K562 (cell line): ENCODE data around the gene GSK3B. TPM values are rescaled to one million over a fixed set of nuclear protein-coding genes. Genes with fewer than 3 reads are reported as not detected.

ENCODE experiments used
- ATAC-seq: fragments of 200-7000 bp; cut with Tn5 transposase; 3 replicates; pipeline ENCODE4 v1.9.1; 2020; ENCODE audit warnings: moderate library complexity
- BruUV-seq: library from RNA; stranded (reverse); fragments of 400-500 nt; replicated peaks from 2 replicates; lab custom pipeline; 2021; lab: Mats Ljungman, UMichigan
- CTCF ChIA-PET: fragments of 300-600 bp; formaldehyde crosslinking; extraction: SDS; loops from one replicate; lab custom pipeline; 2021; ENCODE audit warnings: low intra/inter-chr PET ratio; lab: Yijun Ruan, JAX
- POLR2A ChIA-PET: fragments of 300-600, 350-650 bp; sonication (Branson Sonifier 250); formaldehyde crosslinking; extraction: SDS; loops from one replicate; lab custom pipeline; 2021; ENCODE audit warnings: antibody characterized with exemption, inconsistent platforms; lab: Yijun Ruan, JAX
- DNase-seq, 4 experiments: peaks; one replicate each; pipeline versions ENCODE4 v3.0.0 to v3.0.0-alpha.2; 2011 to 2018; ENCODE audit warnings: low spot score in 3 of 4, mixed read lengths in 3 of 4; ENCODE audit errors: extremely low read depth in 1 of 4
- FAIRE-seq: peaks from 2 replicates; lab custom pipeline; 2011; peaks lifted over from hg19 to GRCh38; lab: Jason Lieb, UNC
- H2AFZ ChIP-seq: 2 replicates; pipeline ENCODE4 v1.6.0; 2011; ENCODE audit warnings: low read depth, low read length, control low read depth, inconsistent platforms
- H3K27ac ChIP-seq: fragments of 200-600 bp; 3 replicates; pipeline ENCODE4 v1.8.0; 2011; ENCODE audit warnings: low read depth, mild to moderate bottlenecking, control low read depth, inconsistent platforms, low read length, moderate library complexity, mixed read lengths; ENCODE audit errors: extremely low read depth
- H3K27me3 ChIP-seq, 2 experiments: fragments of 300-600 bp in 1 of 2; 2 replicates in 1 of 2; 3 replicates in 1 of 2; pipeline versions ENCODE4 v1.6.0 to v1.8.0; 2011; ENCODE audit warnings: inconsistent platforms in 2 of 2, low read length in 2 of 2, mild to moderate bottlenecking in 1 of 2, mixed read lengths in 1 of 2, moderate library complexity in 1 of 2; ENCODE audit not compliant: control insufficient read depth in 2 of 2, insufficient read depth in 2 of 2
- H3K36me3 ChIP-seq: fragments of 300-600 bp; 3 replicates; pipeline ENCODE4 v1.8.0; 2011; ENCODE audit warnings: mild to moderate bottlenecking, low read length, inconsistent platforms; ENCODE audit not compliant: control insufficient read depth, insufficient read depth
- H3K4me1 ChIP-seq, 2 experiments: fragments of 200-600 bp in 1 of 2; replicated peaks in 1 of 2; 2 replicates in 1 of 2; 3 replicates in 1 of 2; pipeline versions ENCODE4 v1.5.1 to v1.8.0; 2011; ENCODE audit warnings: inconsistent platforms in 2 of 2, low read length in 2 of 2, mild to moderate bottlenecking in 1 of 2, mixed read lengths in 1 of 2, moderate library complexity in 1 of 2; ENCODE audit not compliant: control insufficient read depth in 2 of 2, insufficient read depth in 2 of 2
- H3K4me2 ChIP-seq: 2 replicates; pipeline ENCODE4 v1.6.1; 2011; ENCODE audit warnings: low read length, control low read depth, inconsistent platforms, mixed read lengths; ENCODE audit not compliant: insufficient read depth
- H3K4me3 ChIP-seq: fragments of 200-600 bp; sonication (generic), shearing (Covaris generic); 2 replicates; pipeline ENCODE4 v1.5.1; 2016; ENCODE audit warnings: control low read depth, inconsistent platforms
- H3K79me2 ChIP-seq: fragments of 200-600 bp; 3 replicates; pipeline ENCODE4 v1.8.0; 2011; ENCODE audit warnings: low read length, inconsistent platforms; ENCODE audit not compliant: control insufficient read depth, insufficient read depth
- H3K9ac ChIP-seq, 2 experiments: 2 replicates each; pipeline versions ENCODE4 v1.6.0 to v1.6.1; 2011; ENCODE audit warnings: low read depth in 2 of 2, low read length in 2 of 2, control low read depth in 1 of 2, inconsistent platforms in 1 of 2, mild to moderate bottlenecking in 1 of 2, mixed read lengths in 1 of 2; ENCODE audit not compliant: insufficient read depth in 1 of 2
- H3K9me1 ChIP-seq: one replicate; pipeline ENCODE4 v1.6.0; 2011; ENCODE audit warnings: inconsistent platforms, mild to moderate bottlenecking, low read length, moderate library complexity; ENCODE audit not compliant: control insufficient read depth, insufficient read depth
- H3K9me3 ChIP-seq: replicated peaks from 2 replicates; pipeline ENCODE4 v1.5.1; 2011; ENCODE audit warnings: low read depth, low read length, inconsistent platforms; ENCODE audit not compliant: control insufficient read depth, insufficient read depth
- H4K20me1 ChIP-seq: replicated peaks from 2 replicates; pipeline ENCODE4 v1.6.1; 2011; ENCODE audit warnings: low read length, inconsistent platforms, mixed read lengths; ENCODE audit not compliant: control insufficient read depth, insufficient read depth
- ARNT ChIP-seq, 2 experiments: fragments of 450-650 bp; IDR thresholded peaks; 2 replicates each; pipeline ENCODE4 v1.6.1; 2016; ENCODE audit warnings: mild to moderate bottlenecking in 1 of 2
- BRCA1 ChIP-seq, 2 experiments: fragments of 450-650 bp in 1 of 2; sonication (generic) in 1 of 2; formaldehyde crosslinking in 1 of 2; IDR thresholded peaks; 2 replicates each; pipeline versions ENCODE4 v1.5.0 to v1.6.1; 2017 to 2020; ENCODE audit warnings: mild to moderate bottlenecking in 1 of 2, missing genetic modification reagents in 1 of 2
- EHMT2 ChIP-seq: fragments of 450-650 bp; IDR thresholded peaks from 2 replicates; pipeline ENCODE4 v1.6.1; 2018; ENCODE audit warnings: antibody characterized with exemption
- ELF2 ChIP-seq: fragments of 250-450 bp; sonication (Bioruptor Pico); IDR thresholded peaks from 2 replicates; pipeline ENCODE4 v1.5.0; 2021; ENCODE audit warnings: mild to moderate bottlenecking
- HCFC1 ChIP-seq: IDR thresholded peaks from 2 replicates; pipeline ENCODE4 v1.6.1; 2012; ENCODE audit warnings: low read depth, low read length, improper control_type of control experiment
- KDM1A ChIP-seq, 2 experiments: fragments of 450-650 bp; IDR thresholded peaks; 2 replicates each; pipeline ENCODE4 v1.6.1; 2016; ENCODE audit warnings: mild to moderate bottlenecking in 2 of 2
- NR2C2 ChIP-seq, 2 experiments: fragments of 200-800 bp in 1 of 2; sonication (Bioruptor generic) in 1 of 2; sonication (generic) in 1 of 2; formaldehyde crosslinking in 1 of 2; IDR thresholded peaks; 2 replicates each; pipeline versions ENCODE4 v1.6.1 to v1.8.0; 2016 to 2022; ENCODE audit warnings: mild to moderate bottlenecking in 1 of 2, missing compliant biosample characterization in 1 of 2, missing genetic modification characterization in 1 of 2, missing genetic modification reagents in 1 of 2
- POLR2AphosphoS5 ChIP-seq: IDR thresholded peaks from 2 replicates; pipeline ENCODE4 v1.6.1; 2011; ENCODE audit warnings: mild to moderate bottlenecking, low read depth, low read length, moderate library complexity; ENCODE audit not compliant: control insufficient read depth, insufficient read depth
- POLR3A ChIP-seq: IDR thresholded peaks from 2 replicates; pipeline ENCODE4 v1.6.1; 2011; ENCODE audit warnings: borderline replicate concordance, mild to moderate bottlenecking, moderate library complexity; ENCODE audit not compliant: insufficient read length, insufficient read depth; ENCODE audit errors: extremely low read depth
- PPARD ChIP-seq: fragments of 250-450 bp; sonication (Bioruptor Pico); IDR thresholded peaks from 2 replicates; pipeline ENCODE4 v1.8.0; 2022; ENCODE audit warnings: inconsistent platforms, mild to moderate bottlenecking, moderate library complexity
- RBM14 ChIP-seq: fragments of 200-400 bp; formaldehyde crosslinking; IDR thresholded peaks from 2 replicates; pipeline ENCODE4 v1.6.1; 2018; ENCODE audit warnings: low read depth, mild to moderate bottlenecking, low read length, moderate library complexity, borderline replicate concordance; ENCODE audit not compliant: insufficient read depth
- SNIP1 ChIP-seq: fragments of 450-650 bp; IDR thresholded peaks from 2 replicates; pipeline ENCODE4 v1.7.1; 2017; ENCODE audit warnings: low read depth, mild to moderate bottlenecking
- TAF7 ChIP-seq: fragments of 450-650 bp; IDR thresholded peaks from 2 replicates; pipeline ENCODE4 v1.6.1; 2016; ENCODE audit warnings: missing genetic modification characterization, missing compliant biosample characterization
- ZFP36 ChIP-seq: fragments of 150-350 bp; IDR thresholded peaks from 2 replicates; pipeline ENCODE4 v1.6.1; 2018; ENCODE audit warnings: low read length, low read depth; ENCODE audit not compliant: partially characterized antibody
- ZNF655 ChIP-seq: fragments of 250-450 bp; sonication (Bioruptor Pico); IDR thresholded peaks from 2 replicates; pipeline ENCODE4 v1.5.0; 2021
- ZNF79 ChIP-seq: fragments of 250-450 bp; sonication (Bioruptor Pico); IDR thresholded peaks from 2 replicates; pipeline ENCODE4 v1.4.0; 2020; ENCODE audit warnings: low read depth, mild to moderate bottlenecking, moderate library complexity
- WGBS: fragments of 100-300 bp; shearing (Covaris generic); methylation state at CpG from one replicate; pipeline ENCODE4 v1.1.6; 2016; ENCODE audit warnings: low coverage, mixed read lengths; ENCODE audit not compliant: insufficient coverage; ENCODE audit errors: missing lambda C conversion rate; 5-methylcytosine and 5-hydroxymethylcytosine counted together
- in situ Hi-C: fragments of 300-500 bp; cut with MboI; formaldehyde crosslinking; loops from 4 replicates; pipeline ENCODE4 v1.15.0; 2018; ENCODE audit warnings: inconsistent platforms, mixed read lengths
- intact Hi-C: fragments of 100-400 bp; cut with micrococcal nuclease; formaldehyde crosslinking; loops from 2 replicates; pipeline ENCODE4 v1.14.2; 2022
- polyA plus RNA-seq, 8 experiments: library from polyadenylated mRNA; depleted of rRNA in 4 of 8; stranded (reverse) in 5 of 8; unstranded in 3 of 8; fragments of >200 nt; fragmentation: Nextera tagmentation in 2 of 8; fragmentation: Illumina TruSeq in 1 of 8; extraction: Ambion mirVana in 2 of 8; extraction: Trizol in 1 of 8; gene quantifications; 2 replicates each; pipeline versions ENCODE4 v1.2.1 to v1.2.3, GENCODE V29; 2011 to 2014; ENCODE audit warnings: inconsistent platforms in 1 of 8, missing spikeins in 1 of 8
- total RNA-seq, 7 experiments: library from RNA; depleted of rRNA in 6 of 7; stranded (reverse); fragments of >200 nt in 6 of 7; fragmentation: Illumina TruSeq in 2 of 7; extraction: Trizol in 2 of 7; gene quantifications; 2 replicates each; pipeline versions ENCODE4 v1.2.1 to v1.2.3, GENCODE V29; 2011 to 2021; ENCODE audit warnings: low replicate concordance in 1 of 7

The GSK3B gene
- total and polyA plus RNA-seq, 9 of the 15 experiments (the other 6 are each of a cell fraction or from before 2014, with no cell fraction given) = 4.7 to 25.0 (median 18.7) TPM

GRCh38 chr3:119969759-119970158, 124.5 kb downstream of the GSK3B start:
- TF ChIP-seq ZNF79 (no peak), KDM1A (IDR thresholded peaks at IDR 0.05) (no peak), HCFC1 (no peak), POLR2AphosphoS5 (no peak), ARNT (IDR thresholded peaks at IDR 0.05) (no peak), ZNF655 (CRISPR knock-in tag) (no peak), PPARD (no peak), EHMT2 (no peak), RBM14 (no peak), SNIP1 (no peak), TAF7 (tag) (no peak), NR2C2 (CRISPR knock-in tag; IDR thresholded peaks at IDR 0.05) (no peak), NR2C2 (tag; IDR thresholded peaks at IDR 0.05) (no peak), POLR3A (no peak), ELF2 (CRISPR knock-in tag) (no peak), ZFP36 (no peak), BRCA1 (IDR thresholded peaks at IDR 0.05) (no peak), BRCA1 (CRISPR knock-in tag; IDR thresholded peaks at IDR 0.05) (no peak)
- no peak for FAIRE-seq
- no peak for DNase-seq
- no peak overlapping the region for H3K27ac ChIP-seq
- BruUV-seq = no TSS peak
- no peaks in the 10 kb centered on the region for H4K20me1 ChIP-seq
- intact Hi-C loops = no loop called here
- H3K4me2 ChIP-seq = no peak overlapping the region
- CTCF ChIA-PET = no interaction called here
- no peak overlapping the region for H3K4me3 ChIP-seq
- H3K9me3 ChIP-seq = no peaks in the 10 kb centered on the region
- in situ Hi-C loops = no loop called here
- no peaks in the 10 kb centered on the region for H3K9me1 ChIP-seq
- no peaks in the 10 kb centered on the region for H3K36me3 ChIP-seq
- 81% methylated on average over 4 of the region's 4 CpGs for WGBS
- no peaks in the 10 kb centered on the region for H3K4me1 ChIP-seq
- H3K79me2 ChIP-seq = peaks cover 22% of the 10 kb centered on the region
- no peaks in the 10 kb centered on the region for H3K27me3 ChIP-seq
- no peak overlapping the region for H2AFZ ChIP-seq
- no peak for ATAC-seq
- POLR2A ChIA-PET = no interaction called here
- H3K9ac ChIP-seq = no peak overlapping the region
